ENCODE measurements around the gene USH2A. TPM values are rescaled to one million over a fixed set of nuclear protein-coding genes. Genes with fewer than 3 reads are reported as not detected.

The USH2A gene
- polyA plus RNA-seq, 2 of the 4 experiments (the other 2 are of a cell fraction) = not detected

DNA sequence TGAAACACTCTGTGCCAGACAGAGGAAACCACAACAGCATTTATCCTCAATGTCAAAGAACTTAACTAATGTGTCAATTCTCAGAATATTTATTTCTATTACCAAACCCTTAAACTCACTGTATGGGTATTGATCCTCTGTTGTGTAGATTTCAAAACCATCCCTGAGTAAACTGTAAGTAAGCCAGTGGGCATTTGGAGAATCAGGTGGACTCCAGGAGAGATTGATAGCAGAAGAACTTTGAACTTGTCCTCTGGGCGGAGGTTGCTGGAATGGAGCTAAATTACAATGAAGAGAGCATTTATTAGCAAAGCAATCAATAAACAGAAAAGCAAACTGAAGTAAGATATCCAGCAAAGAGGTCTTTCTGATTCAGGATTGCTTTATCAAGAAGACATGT lies 216.1 kb downstream of the USH2A start (continued):
- TF ChIP-seq, protein P1, sequence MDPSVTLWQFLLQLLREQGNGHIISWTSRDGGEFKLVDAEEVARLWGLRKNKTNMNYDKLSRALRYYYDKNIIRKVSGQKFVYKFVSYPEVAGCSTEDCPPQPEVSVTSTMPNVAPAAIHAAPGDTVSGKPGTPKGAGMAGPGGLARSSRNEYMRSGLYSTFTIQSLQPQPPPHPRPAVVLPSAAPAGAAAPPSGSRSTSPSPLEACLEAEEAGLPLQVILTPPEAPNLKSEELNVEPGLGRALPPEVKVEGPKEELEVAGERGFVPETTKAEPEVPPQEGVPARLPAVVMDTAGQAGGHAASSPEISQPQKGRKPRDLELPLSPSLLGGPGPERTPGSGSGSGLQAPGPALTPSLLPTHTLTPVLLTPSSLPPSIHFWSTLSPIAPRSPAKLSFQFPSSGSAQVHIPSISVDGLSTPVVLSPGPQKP (IDR thresholded peaks at IDR 0.05; ENCODE audit: low read depth, low read length) = no peak
- TF ChIP-seq, protein P2, sequence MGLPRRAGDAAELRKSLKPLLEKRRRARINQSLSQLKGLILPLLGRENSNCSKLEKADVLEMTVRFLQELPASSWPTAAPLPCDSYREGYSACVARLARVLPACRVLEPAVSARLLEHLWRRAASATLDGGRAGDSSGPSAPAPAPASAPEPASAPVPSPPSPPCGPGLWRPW (IDR thresholded peaks at IDR 0.05) = no peak
- TF ChIP-seq MAZ (IDR thresholded peaks at IDR 0.05; ENCODE audit: borderline replicate concordance, low read depth, low read length) (no peak), TP53 (CRISPR knock-in tag; IDR thresholded peaks at IDR 0.05) (no peak)

DNA sequence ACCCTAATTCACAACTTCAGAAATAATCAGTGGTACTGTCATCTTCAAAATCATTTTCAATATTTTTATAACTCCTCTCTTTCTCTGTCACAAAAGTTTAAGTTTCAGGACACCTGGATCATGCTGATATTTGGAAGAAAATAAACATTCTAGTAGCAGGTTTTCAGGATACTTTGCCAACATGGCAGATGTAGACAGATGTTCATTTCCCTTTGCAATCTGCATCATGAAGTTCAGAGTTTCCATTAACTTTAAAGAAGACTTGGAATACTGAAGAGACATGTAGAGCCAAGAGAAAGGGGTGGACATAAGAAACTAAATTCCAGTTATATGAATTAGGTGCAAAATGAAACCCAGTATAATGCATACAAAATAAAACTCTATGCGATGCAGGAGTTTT lies 218.1 kb downstream of the USH2A start:
- TF ChIP-seq, protein P3, sequence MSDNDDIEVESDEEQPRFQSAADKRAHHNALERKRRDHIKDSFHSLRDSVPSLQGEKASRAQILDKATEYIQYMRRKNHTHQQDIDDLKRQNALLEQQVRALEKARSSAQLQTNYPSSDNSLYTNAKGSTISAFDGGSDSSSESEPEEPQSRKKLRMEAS (IDR thresholded peaks at IDR 0.05) = no peak
- no peak for TF ChIP-seq TP53 (CRISPR knock-in tag; IDR thresholded peaks at IDR 0.05)
- no peak for TF ChIP-seq MYC (IDR thresholded peaks at IDR 0.05; ENCODE audit: borderline replicate concordance, low read length)
- TF ChIP-seq JUN (IDR thresholded peaks at IDR 0.05) = no peak
- no peaks in the 10 kb centered on the region for H3K9me3 ChIP-seq
- DNase-seq (ENCODE audit: low read depth in 1 of 2, low spot score in 1 of 2) (no peak), ATAC-seq (no peak), FAIRE-seq (no peak)
- ChIA-PET CTCF (interaction anchor here (0.9 kb wide), 1 partner anchor 16 kb away, joined by 5 read pairs; no protein-coding TSS in a partner anchor), POLR2A (no interaction called here)
- H3K4me1 ChIP-seq = no peaks in the 10 kb centered on the region
- no peak overlapping the region for H3K4me3 ChIP-seq
- WGBS (ENCODE audit: missing lambda C conversion rate) = 3% methylated on average over 1 of the region's 1 CpG
- no peak overlapping the region for H3K27ac ChIP-seq
- H3K4me2 ChIP-seq = no peak overlapping the region

DNA sequence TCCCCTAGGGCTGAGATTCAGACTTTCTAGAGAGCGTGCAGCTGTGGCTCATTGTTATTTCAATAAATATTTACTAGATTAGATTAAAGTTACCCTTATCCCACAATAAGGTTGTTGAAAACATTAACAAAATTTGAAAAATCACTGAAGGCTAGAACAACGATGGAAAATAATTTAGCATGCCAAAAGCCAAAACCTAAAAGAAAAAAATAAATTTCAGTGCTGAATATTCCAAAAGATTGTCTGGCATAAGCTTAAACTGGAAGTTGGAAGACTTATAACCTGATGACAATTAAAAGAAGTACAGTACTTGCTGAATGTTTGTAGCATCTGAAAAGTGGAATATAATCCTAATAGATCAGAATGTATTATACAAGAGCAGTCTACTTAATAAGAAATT lies 221.3 kb downstream of the USH2A start:
- DNase-seq (ENCODE audit: low read depth in 1 of 2, low spot score in 1 of 2) = no peak
- H3K27ac ChIP-seq = no peak overlapping the region
- H3K4me3 ChIP-seq = no peak overlapping the region
- no peak overlapping the region for H3K4me2 ChIP-seq
- TF ChIP-seq, protein P4, sequence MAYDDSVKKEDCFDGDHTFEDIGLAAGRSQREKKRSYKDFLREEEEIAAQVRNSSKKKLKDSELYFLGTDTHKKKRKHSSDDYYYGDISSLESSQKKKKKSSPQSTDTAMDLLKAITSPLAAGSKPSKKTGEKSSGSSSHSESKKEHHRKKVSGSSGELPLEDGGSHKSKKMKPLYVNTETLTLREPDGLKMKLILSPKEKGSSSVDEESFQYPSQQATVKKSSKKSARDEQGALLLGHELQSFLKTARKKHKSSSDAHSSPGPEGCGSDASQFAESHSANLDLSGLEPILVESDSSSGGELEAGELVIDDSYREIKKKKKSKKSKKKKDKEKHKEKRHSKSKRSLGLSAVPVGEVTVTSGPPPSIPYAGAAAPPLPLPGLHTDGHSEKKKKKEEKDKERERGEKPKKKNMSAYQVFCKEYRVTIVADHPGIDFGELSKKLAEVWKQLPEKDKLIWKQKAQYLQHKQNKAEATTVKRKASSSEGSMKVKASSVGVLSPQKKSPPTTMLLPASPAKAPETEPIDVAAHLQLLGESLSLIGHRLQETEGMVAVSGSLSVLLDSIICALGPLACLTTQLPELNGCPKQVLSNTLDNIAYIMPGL (CRISPR knock-in tag; IDR thresholded peaks at IDR 0.05; ENCODE audit: borderline replicate concordance) = no peak
- WGBS (ENCODE audit: missing lambda C conversion rate) = 7% methylated on average over 2 of the region's 2 CpGs
- POLR2A ChIA-PET = no interaction called here
- no peak for ATAC-seq
- CTCF ChIA-PET = no interaction called here
- FAIRE-seq = no peak
- no peaks in the 10 kb centered on the region for H3K9me3 ChIP-seq
- H3K4me1 ChIP-seq = no peaks in the 10 kb centered on the region

DNA sequence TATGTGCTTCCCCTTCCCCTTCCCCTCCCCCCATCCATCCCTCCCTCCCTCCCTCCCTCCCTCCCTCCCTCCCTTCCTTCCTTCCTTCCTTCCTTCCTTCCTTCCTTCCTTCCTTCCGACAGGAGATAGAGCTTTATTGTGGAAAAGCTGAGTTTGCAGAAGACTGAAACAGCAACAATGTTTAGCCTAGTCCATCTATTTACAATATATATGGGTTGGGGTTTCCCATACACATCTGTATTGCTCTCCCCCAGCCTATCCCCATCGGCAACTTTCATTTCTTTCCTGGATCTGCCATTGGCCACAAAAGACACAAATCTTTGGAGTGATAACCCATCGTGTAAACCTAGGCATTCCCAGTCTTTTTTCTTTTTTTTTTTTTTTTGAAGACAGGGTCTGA lies 222.3 kb downstream of the USH2A start:
- ATAC-seq = no peak
- no peak for DNase-seq (ENCODE audit: low read depth in 1 of 2, low spot score in 1 of 2)
- 29% methylated on average over 3 of the region's 3 CpGs for WGBS (ENCODE audit: missing lambda C conversion rate)
- TF ChIP-seq ESRRA (IDR thresholded peaks at IDR 0.05; ENCODE audit: borderline replicate concordance, low read length) (no peak), RFX5 (IDR thresholded peaks at IDR 0.05) (no peak), MYC (IDR thresholded peaks at IDR 0.05; ENCODE audit: borderline replicate concordance, low read length) (no peak), EHF (CRISPR knock-in tag; IDR thresholded peaks at IDR 0.05) (no peak), HOXB13 (CRISPR knock-in tag; IDR thresholded peaks at IDR 0.05; ENCODE audit: low read depth) (no peak), EHMT2 (IDR thresholded peaks at IDR 0.05; ENCODE audit: low read depth) (no peak), MAZ (IDR thresholded peaks at IDR 0.05; ENCODE audit: borderline replicate concordance, low read depth, low read length) (no peak), TFCP2L1 (CRISPR knock-in tag; IDR thresholded peaks at IDR 0.05) (no peak), ZNF302 (CRISPR knock-in tag; IDR thresholded peaks at IDR 0.05) (no peak), CBX8 (IDR thresholded peaks at IDR 0.05) (no peak), CEBPB (IDR thresholded peaks at IDR 0.05) (no peak)
- TF ChIP-seq, protein P4 (CRISPR knock-in tag; IDR thresholded peaks at IDR 0.05; ENCODE audit: borderline replicate concordance) = no peak
- TF ChIP-seq, protein P5, sequence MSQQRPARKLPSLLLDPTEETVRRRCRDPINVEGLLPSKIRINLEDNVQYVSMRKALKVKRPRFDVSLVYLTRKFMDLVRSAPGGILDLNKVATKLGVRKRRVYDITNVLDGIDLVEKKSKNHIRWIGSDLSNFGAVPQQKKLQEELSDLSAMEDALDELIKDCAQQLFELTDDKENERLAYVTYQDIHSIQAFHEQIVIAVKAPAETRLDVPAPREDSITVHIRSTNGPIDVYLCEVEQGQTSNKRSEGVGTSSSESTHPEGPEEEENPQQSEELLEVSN (IDR thresholded peaks at IDR 0.05; ENCODE audit: borderline replicate concordance, low read depth) = no peak
- TF ChIP-seq, protein P6, sequence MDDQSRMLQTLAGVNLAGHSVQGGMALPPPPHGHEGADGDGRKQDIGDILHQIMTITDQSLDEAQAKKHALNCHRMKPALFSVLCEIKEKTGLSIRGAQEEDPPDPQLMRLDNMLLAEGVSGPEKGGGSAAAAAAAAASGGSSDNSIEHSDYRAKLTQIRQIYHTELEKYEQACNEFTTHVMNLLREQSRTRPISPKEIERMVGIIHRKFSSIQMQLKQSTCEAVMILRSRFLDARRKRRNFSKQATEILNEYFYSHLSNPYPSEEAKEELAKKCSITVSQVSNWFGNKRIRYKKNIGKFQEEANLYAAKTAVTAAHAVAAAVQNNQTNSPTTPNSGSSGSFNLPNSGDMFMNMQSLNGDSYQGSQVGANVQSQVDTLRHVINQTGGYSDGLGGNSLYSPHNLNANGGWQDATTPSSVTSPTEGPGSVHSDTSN (IDR thresholded peaks at IDR 0.05) = no peak
- TF ChIP-seq, protein P7, sequence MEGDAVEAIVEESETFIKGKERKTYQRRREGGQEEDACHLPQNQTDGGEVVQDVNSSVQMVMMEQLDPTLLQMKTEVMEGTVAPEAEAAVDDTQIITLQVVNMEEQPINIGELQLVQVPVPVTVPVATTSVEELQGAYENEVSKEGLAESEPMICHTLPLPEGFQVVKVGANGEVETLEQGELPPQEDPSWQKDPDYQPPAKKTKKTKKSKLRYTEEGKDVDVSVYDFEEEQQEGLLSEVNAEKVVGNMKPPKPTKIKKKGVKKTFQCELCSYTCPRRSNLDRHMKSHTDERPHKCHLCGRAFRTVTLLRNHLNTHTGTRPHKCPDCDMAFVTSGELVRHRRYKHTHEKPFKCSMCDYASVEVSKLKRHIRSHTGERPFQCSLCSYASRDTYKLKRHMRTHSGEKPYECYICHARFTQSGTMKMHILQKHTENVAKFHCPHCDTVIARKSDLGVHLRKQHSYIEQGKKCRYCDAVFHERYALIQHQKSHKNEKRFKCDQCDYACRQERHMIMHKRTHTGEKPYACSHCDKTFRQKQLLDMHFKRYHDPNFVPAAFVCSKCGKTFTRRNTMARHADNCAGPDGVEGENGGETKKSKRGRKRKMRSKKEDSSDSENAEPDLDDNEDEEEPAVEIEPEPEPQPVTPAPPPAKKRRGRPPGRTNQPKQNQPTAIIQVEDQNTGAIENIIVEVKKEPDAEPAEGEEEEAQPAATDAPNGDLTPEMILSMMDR (IDR thresholded peaks at IDR 0.05) = no peak
- Histone ChIP-seq H3K27ac (no peak overlapping the region), H3K4me1 (no peaks in the 10 kb centered on the region), H3K9me3 (no peaks in the 10 kb centered on the region), H3K4me2 (no peak overlapping the region), H3K4me3 (no peak overlapping the region)
- ChIA-PET POLR2A (no interaction called here), CTCF (no interaction called here)
- no peak for FAIRE-seq
